OCI-LY1 (cell line): ENCODE measurements around the gene COL23A1.

Source experiments
- CTCF ChIP-seq: fragments of 200-600 bp; sonication (generic), shearing (Covaris generic); IDR thresholded peaks from 2 replicates; pipeline ENCODE4 v1.5.1; 2017; ENCODE audit warnings: mild to moderate bottlenecking, antibody characterized with exemption, low read length, moderate library complexity, mixed read lengths
- EZH2 ChIP-seq: fragments of 200-600 bp; sonication (generic), shearing (Covaris generic); IDR thresholded peaks from 2 replicates; pipeline ENCODE4 v1.8.0; 2017; ENCODE audit warnings: borderline replicate concordance, mixed run types, mild to moderate bottlenecking, antibody characterized with exemption, low read length, moderate library complexity, mixed read lengths

GRCh38 chr5:178237431-178238312 is 352.5 kb downstream of the COL23A1 start:
- TF ChIP-seq CTCF, result no peak
- TF ChIP-seq EZH2, result no peak
